ENCODE measurements around the gene DHX16. TPM values are rescaled to one million over a fixed set of nuclear protein-coding genes. Genes with fewer than 3 reads are reported as not detected.

Gene DHX16
- total and polyA plus RNA-seq, 12 donors = 15.9 to 28.6 (median 21.6) TPM

DNA sequence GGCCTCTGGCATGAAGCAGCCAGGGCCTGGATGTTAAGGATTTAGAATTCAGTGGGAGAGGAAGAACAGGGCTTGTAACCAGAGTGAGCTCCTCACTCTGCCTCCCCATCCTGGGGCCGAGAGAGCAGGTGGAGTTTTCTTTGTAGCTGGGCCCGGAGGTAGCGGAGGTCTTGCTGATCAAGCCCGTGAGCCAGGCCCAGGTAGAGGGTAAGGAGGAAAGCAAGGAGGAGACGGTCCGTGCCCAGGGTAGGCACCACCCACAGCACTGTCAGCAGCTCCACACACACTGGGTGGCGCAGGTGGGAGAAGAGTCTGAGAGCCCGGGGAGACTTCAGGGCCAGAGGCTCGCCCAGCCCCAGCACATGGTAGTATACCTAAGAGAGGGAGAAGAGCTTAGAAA lies 15.8 kb upstream of the DHX16 start:
- WGBS, 2 donors = 72 to 84% methylated on average over 9 of the region's 9 CpGs
- peak overlapping the region; percentile 44 to 90 (median 80) for H3K4me3 ChIP-seq
- H3K27ac ChIP-seq = peak overlapping the region; percentile 94 to 100 (median 98)
- H3K4me1 ChIP-seq = peaks cover 17 to 65% (median 44%) of the 10 kb centered on the region in 9 donors
- ATAC-seq (no peak), DNase-seq (no peak)
- TF ChIP-seq, protein P1, sequence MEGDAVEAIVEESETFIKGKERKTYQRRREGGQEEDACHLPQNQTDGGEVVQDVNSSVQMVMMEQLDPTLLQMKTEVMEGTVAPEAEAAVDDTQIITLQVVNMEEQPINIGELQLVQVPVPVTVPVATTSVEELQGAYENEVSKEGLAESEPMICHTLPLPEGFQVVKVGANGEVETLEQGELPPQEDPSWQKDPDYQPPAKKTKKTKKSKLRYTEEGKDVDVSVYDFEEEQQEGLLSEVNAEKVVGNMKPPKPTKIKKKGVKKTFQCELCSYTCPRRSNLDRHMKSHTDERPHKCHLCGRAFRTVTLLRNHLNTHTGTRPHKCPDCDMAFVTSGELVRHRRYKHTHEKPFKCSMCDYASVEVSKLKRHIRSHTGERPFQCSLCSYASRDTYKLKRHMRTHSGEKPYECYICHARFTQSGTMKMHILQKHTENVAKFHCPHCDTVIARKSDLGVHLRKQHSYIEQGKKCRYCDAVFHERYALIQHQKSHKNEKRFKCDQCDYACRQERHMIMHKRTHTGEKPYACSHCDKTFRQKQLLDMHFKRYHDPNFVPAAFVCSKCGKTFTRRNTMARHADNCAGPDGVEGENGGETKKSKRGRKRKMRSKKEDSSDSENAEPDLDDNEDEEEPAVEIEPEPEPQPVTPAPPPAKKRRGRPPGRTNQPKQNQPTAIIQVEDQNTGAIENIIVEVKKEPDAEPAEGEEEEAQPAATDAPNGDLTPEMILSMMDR (IDR thresholded peaks at IDR 0.05) = no peak
- no peaks in the 10 kb centered on the region for H3K27me3 ChIP-seq
- H3K36me3 ChIP-seq = no peaks in the 10 kb centered on the region
- H3K9me3 ChIP-seq = no peaks in the 10 kb centered on the region
- intact Hi-C loops (cut with DNase I) = loop anchor here in 2 of 10 donors (5.0 to 10.0 kb wide), 2 partner anchors 71 to 196 kb away; partner anchors contain the start of genes DDR1 (in 1 of the 2), MRPS18B (in 1 of the 2) and PPP1R10 (in 1 of the 2)

DNA sequence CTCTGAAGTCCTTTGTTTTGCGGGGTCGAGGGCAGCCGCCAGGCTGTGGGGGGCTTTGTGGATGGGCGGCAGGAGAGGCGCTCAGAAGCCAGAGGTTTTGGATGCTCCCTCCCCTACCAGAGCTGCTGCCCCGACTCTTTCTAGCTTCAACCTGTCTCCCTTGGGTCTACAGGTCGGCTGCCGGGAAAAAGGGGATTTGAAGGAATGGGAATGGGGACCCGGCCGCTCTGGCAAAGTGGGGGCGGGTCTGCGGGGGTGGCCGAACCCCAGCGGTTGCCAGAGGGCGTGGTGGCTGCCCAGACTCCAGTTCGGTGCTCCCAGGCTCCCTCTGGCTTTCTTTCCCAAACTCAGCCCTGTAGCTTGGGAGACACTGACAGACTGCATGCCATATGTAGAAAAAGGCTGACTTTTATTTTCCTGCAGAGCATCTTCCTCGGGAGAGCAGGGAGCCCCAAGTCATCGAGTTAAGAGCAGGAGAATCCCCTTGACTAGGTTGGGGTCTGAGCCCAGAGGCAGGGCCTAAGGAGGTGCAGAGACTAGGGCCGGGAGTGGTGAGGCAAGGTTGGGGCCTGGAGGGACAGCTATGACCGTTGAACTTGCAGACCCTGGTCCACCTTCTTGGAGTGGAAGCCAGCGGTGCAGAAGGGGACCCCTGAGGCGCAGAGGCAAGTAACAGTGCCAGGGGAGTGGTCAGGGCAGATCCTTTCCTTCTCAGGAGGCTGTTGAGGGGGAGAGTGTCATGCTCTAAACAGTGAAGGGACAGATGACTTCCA lies 15.0 kb upstream of the DHX16 start:
- no peaks in the 10 kb centered on the region for H3K27me3 ChIP-seq
- 11 to 12% methylated on average over 22 of the region's 22 CpGs for WGBS, 2 donors
- intact Hi-C loops (cut with DNase I) = loop anchor here in 7 of 10 donors (1.0 to 10.0 kb wide), 4 partner anchors 29 to 197 kb away; partner anchors contain the start of genes TUBB (in 5 of the 7), DDR1 (in 1 of the 7), MDC1 (in 1 of the 7) and MRPS18B (in 1 of the 7)
- peak overlapping the region; percentile 44 to 90 (median 80) for H3K4me3 ChIP-seq
- H3K9me3 ChIP-seq = no peaks in the 10 kb centered on the region
- H3K4me1 ChIP-seq = peaks cover 17 to 72% (median 51%) of the 10 kb centered on the region in 9 donors
- peaks cover 0 to 6% (median 0%) of the 10 kb centered on the region in 9 donors for H3K36me3 ChIP-seq
- peak overlapping the region; percentile 94 to 100 (median 98) for H3K27ac ChIP-seq
- TF ChIP-seq, protein P1 (IDR thresholded peaks at IDR 0.05) = peak in 7 of 9 donors; percentile 12 to 60 (median 34)
- ATAC-seq (peak in 2 of 8 donors; percentile 9 to 16), DNase-seq (peak; percentile 42 to 63)

DNA sequence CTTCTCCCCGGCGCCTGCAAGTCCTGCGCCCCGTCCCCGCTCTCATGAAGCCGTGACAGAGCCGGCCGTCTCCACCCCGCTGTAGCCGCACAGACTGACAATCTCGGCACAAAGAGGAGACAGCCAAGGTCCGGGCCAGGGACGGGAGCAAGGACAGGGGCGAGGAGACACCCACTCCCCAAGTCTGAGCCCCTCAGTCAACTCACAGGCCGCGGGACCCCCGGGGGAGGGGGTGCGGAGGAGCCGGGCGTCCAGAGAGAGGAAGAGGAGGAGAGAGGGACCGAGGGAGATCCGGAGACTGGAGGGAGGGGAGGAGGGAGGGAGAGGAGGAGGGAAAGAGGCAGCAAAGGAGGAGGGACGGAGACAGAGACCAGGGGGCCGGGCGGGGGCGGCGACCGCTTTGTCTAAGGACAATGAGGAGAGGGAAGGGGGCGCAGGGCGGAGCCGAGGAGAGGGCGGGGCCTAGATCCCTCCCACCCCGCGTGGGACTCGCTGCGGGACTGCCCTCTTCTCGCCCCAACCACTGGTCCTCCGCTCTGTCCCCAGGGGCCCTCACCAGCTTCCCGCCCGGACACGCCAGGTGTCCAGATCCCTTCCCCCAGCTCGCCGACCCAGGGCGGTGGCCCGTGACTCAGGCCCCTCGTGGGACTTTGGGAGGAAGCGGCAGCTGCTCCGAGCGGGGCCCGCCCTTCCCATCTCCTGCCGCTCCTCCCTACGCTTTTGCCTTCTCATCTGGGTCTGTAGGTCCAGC lies 14.3 kb upstream of the DHX16 start:
- peaks cover 0 to 6% (median 0%) of the 10 kb centered on the region in 9 donors for H3K36me3 ChIP-seq

More for the DNA sequence above, 14.3 kb upstream of the DHX16 start:
- DNase-seq = peak; percentile 96 to 98
- TF ChIP-seq, protein P1 (IDR thresholded peaks at IDR 0.05) = no peak
- intact Hi-C loops (cut with DNase I) = loop anchor here in 7 of 10 donors (1.0 to 10.0 kb wide), 4 partner anchors 30 to 198 kb away; partner anchors contain the start of genes TUBB (in 5 of the 7), DDR1 (in 1 of the 7), MDC1 (in 1 of the 7) and MRPS18B (in 1 of the 7)
- H3K27ac ChIP-seq = peak overlapping the region; percentile 94 to 100 (median 98)
- ATAC-seq = peak; percentile 73 to 87 (median 80)
- H3K4me3 ChIP-seq = peak overlapping the region; percentile 44 to 90 (median 80)
- WGBS, 2 donors = 0 to 1% methylated on average over 45 to 52 of the region's 52 CpGs
- peaks cover 20 to 80% (median 58%) of the 10 kb centered on the region in 9 donors for H3K4me1 ChIP-seq
- H3K27me3 ChIP-seq = no peaks in the 10 kb centered on the region
- H3K9me3 ChIP-seq = no peaks in the 10 kb centered on the region
